GM12878 (cell line): ENCODE measurements around the gene KREMEN2. TPM values are rescaled to one million over a fixed set of nuclear protein-coding genes. Genes with fewer than 3 reads are reported as not detected.

Experiments
- ATAC-seq: fragments of 200-7000 bp; cut with Tn5 transposase; 3 replicates; pipeline ENCODE4 v1.9.1; 2020; ENCODE audit warnings: mild to moderate bottlenecking, moderate library complexity
- BruUV-seq: library from RNA; stranded (reverse); fragments of 400-500 nt; replicated peaks from 2 replicates; lab custom pipeline; 2021; lab: Mats Ljungman, UMichigan
- CTCF ChIA-PET: fragments of 300-600 bp; sonication (Branson Sonifier 250); formaldehyde crosslinking; extraction: SDS; loops from one replicate; lab custom pipeline; 2021; ENCODE audit warnings: inconsistent platforms; lab: Yijun Ruan, JAX
- POLR2A ChIA-PET: fragments of 350-600 bp; formaldehyde crosslinking; extraction: SDS; loops from one replicate; lab custom pipeline; 2021; ENCODE audit warnings: inconsistent platforms; lab: Charles Lee
- RAD21 ChIA-PET: fragments of 300-600 bp; sonication (Branson Sonifier 250); formaldehyde crosslinking; loops from one replicate; lab custom pipeline; 2023; ENCODE audit warnings: antibody characterized with exemption; ENCODE audit not compliant: unreplicated experiment; lab: Charles Lee
- SMC1A ChIA-PET: fragments of 300-600 bp; sonication (Branson Sonifier 250); formaldehyde crosslinking; loops from one replicate; lab custom pipeline; 2023; ENCODE audit not compliant: unreplicated experiment, uncharacterized antibody; lab: Charles Lee
- DNase-seq: peaks from one replicate; pipeline ENCODE4 v3.0.0-alpha.2; 2011; ENCODE audit warnings: low read depth, low spot score
- FAIRE-seq: peaks from 3 replicates; lab custom pipeline; 2011; peaks lifted over from hg19 to GRCh38; lab: Jason Lieb, UNC
- H2AFZ ChIP-seq: 2 replicates; pipeline ENCODE4 v1.6.0; 2011; ENCODE audit warnings: low read depth, low read length, control low read depth; ENCODE audit not compliant: control insufficient read depth
- H3K27ac ChIP-seq: 2 replicates; pipeline ENCODE4 v1.5.1; 2011; ENCODE audit warnings: control low read depth; ENCODE audit not compliant: control insufficient read depth, insufficient read depth
- H3K27me3 ChIP-seq, 2 experiments: replicated peaks in 1 of 2; 2 replicates each; pipeline versions ENCODE4 v1.6.0 to v1.6.1; 2011; ENCODE audit warnings: low read length in 1 of 2; ENCODE audit not compliant: control insufficient read depth in 2 of 2, insufficient read depth in 2 of 2
- H3K36me3 ChIP-seq, 2 experiments: 2 replicates each; pipeline ENCODE4 v1.5.1; 2011; ENCODE audit warnings: low read length in 1 of 2; ENCODE audit not compliant: control insufficient read depth in 2 of 2, insufficient read depth in 2 of 2
- H3K4me1 ChIP-seq: 2 replicates; pipeline ENCODE4 v1.6.1; 2011; ENCODE audit warnings: mild to moderate bottlenecking, low read length, moderate library complexity, mixed read lengths; ENCODE audit not compliant: control insufficient read depth, insufficient read depth
- H3K4me2 ChIP-seq: 2 replicates; pipeline ENCODE4 v1.6.0; 2011; ENCODE audit warnings: control low read depth; ENCODE audit not compliant: control insufficient read depth, insufficient read depth
- H3K4me3 ChIP-seq: fragments of 200-600 bp; sonication (generic); 2 replicates; pipeline ENCODE4 v1.5.1; 2016
- H3K79me2 ChIP-seq: 2 replicates; pipeline ENCODE4 v1.6.0; 2011; ENCODE audit warnings: low read length; ENCODE audit not compliant: control insufficient read depth, insufficient read depth
- H3K9ac ChIP-seq: 2 replicates; pipeline ENCODE4 v1.8.0; 2011; ENCODE audit warnings: low read length, control low read depth, mixed read lengths; ENCODE audit not compliant: control insufficient read depth, insufficient read depth
- H3K9me3 ChIP-seq: replicated peaks from 3 replicates; pipeline ENCODE4 v1.5.1; 2011; ENCODE audit warnings: mild to moderate bottlenecking, low read length; ENCODE audit not compliant: control insufficient read depth, insufficient read depth
- H4K20me1 ChIP-seq: 2 replicates; pipeline ENCODE4 v1.6.0; 2011; ENCODE audit not compliant: control insufficient read depth, insufficient read depth
- CBX3 ChIP-seq: fragments of 200-600 bp; sonication (generic); IDR thresholded peaks from 2 replicates; pipeline ENCODE4 v1.6.1; 2016; ENCODE audit warnings: low read depth, borderline replicate concordance
- HDGF ChIP-seq: fragments of 450-650 bp; IDR thresholded peaks from 2 replicates; pipeline ENCODE4 v1.6.1; 2016; ENCODE audit warnings: antibody characterized with exemption
- IKZF2 ChIP-seq, 2 experiments: fragments of 450-650 bp; IDR thresholded peaks; 2 replicates each; pipeline ENCODE4 v1.6.1; 2017; ENCODE audit warnings: mild to moderate bottlenecking in 2 of 2, moderate library complexity in 2 of 2
- NFYA ChIP-seq: IDR thresholded peaks from 2 replicates; pipeline ENCODE4 v1.6.1; 2011; ENCODE audit warnings: low read depth, mild to moderate bottlenecking, low read length, improper control_type of control experiment, borderline replicate concordance
- NFYB ChIP-seq: IDR thresholded peaks from 2 replicates; pipeline ENCODE4 v1.6.1; 2011; ENCODE audit warnings: low read depth, mild to moderate bottlenecking, low read length, improper control_type of control experiment, moderate library complexity; ENCODE audit not compliant: insufficient read depth
- POLR2AphosphoS2 ChIP-seq: IDR thresholded peaks from 2 replicates; pipeline ENCODE4 v1.6.1; 2011; ENCODE audit warnings: low read depth, mild to moderate bottlenecking, low read length, improper control_type of control experiment, moderate library complexity
- RELA ChIP-seq: fragments of 450-650 bp; IDR thresholded peaks from 2 replicates; pipeline ENCODE4 v1.8.0; 2014; ENCODE audit warnings: borderline replicate concordance; ENCODE audit not compliant: partially characterized antibody
- REST ChIP-seq: IDR thresholded peaks from 2 replicates; pipeline ENCODE4 v1.6.1; 2012; ENCODE audit warnings: mild to moderate bottlenecking, low read depth, low read length
- SMC3 ChIP-seq: IDR thresholded peaks from 2 replicates; pipeline ENCODE4 v1.6.1; 2011; ENCODE audit warnings: low read length, improper control_type of control experiment, borderline replicate concordance
- ZNF207 ChIP-seq: fragments of 450-650 bp; IDR thresholded peaks from 2 replicates; pipeline ENCODE4 v1.6.1; 2014; ENCODE audit warnings: antibody characterized with exemption, mild to moderate bottlenecking, borderline replicate concordance
- WGBS: methylation state at CpG from one replicate; pipeline ENCODE4 v1.1.6; 2016; ENCODE audit warnings: low lambda C conversion rate; ENCODE audit not compliant: insufficient replicate concordance, insufficient coverage; ENCODE audit errors: missing lambda C conversion rate; 5-methylcytosine and 5-hydroxymethylcytosine counted together
- in situ Hi-C: fragments of 300-500 bp; cut with MboI; formaldehyde crosslinking; loops from 9 replicates; pipeline ENCODE4 v1.14.3; 2018; ENCODE audit warnings: mixed read lengths
- intact Hi-C: fragments of 100-400 bp; cut with micrococcal nuclease; formaldehyde crosslinking; loops from one replicate; pipeline ENCODE4 v1.14.2; 2022; ENCODE audit not compliant: unreplicated experiment
- polyA plus RNA-seq, 11 experiments: library from polyadenylated mRNA; depleted of rRNA in 4 of 11; unstranded in 6 of 11; stranded (reverse) in 5 of 11; fragments of >200 nt; fragmentation: Nextera tagmentation in 4 of 11; fragmentation: Illumina TruSeq in 1 of 11; extraction: Ambion mirVana in 4 of 11; extraction: Trizol in 1 of 11; gene quantifications; 1 replicate in 1 of 11; 2 replicates in 10 of 11; pipeline versions ENCODE4 v1.2.1 to v1.2.3, GENCODE V29; 2011 to 2016; ENCODE audit warnings: inconsistent platforms in 2 of 11, missing spikeins in 2 of 11, low read depth in 1 of 11
- total RNA-seq, 4 experiments: library from RNA; depleted of rRNA in 3 of 4; stranded (reverse); fragments of >200 nt in 3 of 4; fragmentation: Illumina TruSeq in 1 of 4; extraction: Trizol in 1 of 4; gene quantifications; 2 replicates each; pipeline versions ENCODE4 v1.2.1 to v1.2.3, GENCODE V29; 2013 to 2021
- TF ChIP-seq, protein P1 (sequence below): IDR thresholded peaks from 2 replicates; pipeline ENCODE4 v1.6.1; 2011; ENCODE audit warnings: borderline replicate concordance, low read depth, mild to moderate bottlenecking, moderate library complexity, low read length; ENCODE audit not compliant: insufficient read depth, poor library complexity, severe bottlenecking
- TF ChIP-seq, protein P2 (sequence below): fragments of 450-650 bp; IDR thresholded peaks from 2 replicates; pipeline ENCODE4 v1.6.1; 2017; ENCODE audit warnings: antibody characterized with exemption, mild to moderate bottlenecking, moderate library complexity
- TF ChIP-seq, protein P3 (sequence below): fragments of 450-650 bp; IDR thresholded peaks from 2 replicates; pipeline ENCODE4 v1.6.1; 2017; ENCODE audit warnings: mild to moderate bottlenecking

Gene KREMEN2
- total and polyA plus RNA-seq, 10 of the 15 experiments (the other 5 are each of a cell fraction or from before 2014, with no cell fraction given) = 0.06 to 3.7 (median 0.83) TPM; not detected in 2

- SMC1A ChIA-PET = no interaction called here
- no peak overlapping the region for H3K9ac ChIP-seq
- ATAC-seq = no peak
- H3K9me3 ChIP-seq = no peaks in the 10 kb centered on the region
- no peak for DNase-seq
- BruUV-seq = no TSS peak
- CTCF ChIA-PET = no interaction called here
- RAD21 ChIA-PET = no interaction called here
- no peak overlapping the region for H3K4me3 ChIP-seq
- POLR2A ChIA-PET = no interaction called here
- H4K20me1 ChIP-seq = no peaks in the 10 kb centered on the region
- WGBS = 89% methylated on average over 21 of the region's 22 CpGs
- H3K4me2 ChIP-seq = no peak overlapping the region
- no peak overlapping the region for H3K27ac ChIP-seq
- peaks cover 0 to 23% of the 10 kb centered on the region in 2 experiments; a peak in 2 of 4 replicates for H3K36me3 ChIP-seq
- in situ Hi-C loops = no loop called here
- no peak for FAIRE-seq
- H2AFZ ChIP-seq = no peak overlapping the region
- intact Hi-C loops = no loop called here
- no peaks in the 10 kb centered on the region for H3K4me1 ChIP-seq
- no peaks in the 10 kb centered on the region for H3K79me2 ChIP-seq
- no peaks in the 10 kb centered on the region for H3K27me3 ChIP-seq
- TF ChIP-seq POLR2AphosphoS2 (no peak), ZNF207 (no peak), NFYB (no peak), IKZF2 (IDR thresholded peaks at IDR 0.05) (no peak), CBX3 (no peak), SMC3 (no peak), HDGF (no peak), RELA (no peak), REST (no peak), NFYA (no peak)
- TF ChIP-seq, protein P1, sequence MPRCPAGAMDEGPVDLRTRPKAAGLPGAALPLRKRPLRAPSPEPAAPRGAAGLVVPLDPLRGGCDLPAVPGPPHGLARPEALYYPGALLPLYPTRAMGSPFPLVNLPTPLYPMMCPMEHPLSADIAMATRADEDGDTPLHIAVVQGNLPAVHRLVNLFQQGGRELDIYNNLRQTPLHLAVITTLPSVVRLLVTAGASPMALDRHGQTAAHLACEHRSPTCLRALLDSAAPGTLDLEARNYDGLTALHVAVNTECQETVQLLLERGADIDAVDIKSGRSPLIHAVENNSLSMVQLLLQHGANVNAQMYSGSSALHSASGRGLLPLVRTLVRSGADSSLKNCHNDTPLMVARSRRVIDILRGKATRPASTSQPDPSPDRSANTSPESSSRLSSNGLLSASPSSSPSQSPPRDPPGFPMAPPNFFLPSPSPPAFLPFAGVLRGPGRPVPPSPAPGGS = no peak
- TF ChIP-seq, protein P2, sequence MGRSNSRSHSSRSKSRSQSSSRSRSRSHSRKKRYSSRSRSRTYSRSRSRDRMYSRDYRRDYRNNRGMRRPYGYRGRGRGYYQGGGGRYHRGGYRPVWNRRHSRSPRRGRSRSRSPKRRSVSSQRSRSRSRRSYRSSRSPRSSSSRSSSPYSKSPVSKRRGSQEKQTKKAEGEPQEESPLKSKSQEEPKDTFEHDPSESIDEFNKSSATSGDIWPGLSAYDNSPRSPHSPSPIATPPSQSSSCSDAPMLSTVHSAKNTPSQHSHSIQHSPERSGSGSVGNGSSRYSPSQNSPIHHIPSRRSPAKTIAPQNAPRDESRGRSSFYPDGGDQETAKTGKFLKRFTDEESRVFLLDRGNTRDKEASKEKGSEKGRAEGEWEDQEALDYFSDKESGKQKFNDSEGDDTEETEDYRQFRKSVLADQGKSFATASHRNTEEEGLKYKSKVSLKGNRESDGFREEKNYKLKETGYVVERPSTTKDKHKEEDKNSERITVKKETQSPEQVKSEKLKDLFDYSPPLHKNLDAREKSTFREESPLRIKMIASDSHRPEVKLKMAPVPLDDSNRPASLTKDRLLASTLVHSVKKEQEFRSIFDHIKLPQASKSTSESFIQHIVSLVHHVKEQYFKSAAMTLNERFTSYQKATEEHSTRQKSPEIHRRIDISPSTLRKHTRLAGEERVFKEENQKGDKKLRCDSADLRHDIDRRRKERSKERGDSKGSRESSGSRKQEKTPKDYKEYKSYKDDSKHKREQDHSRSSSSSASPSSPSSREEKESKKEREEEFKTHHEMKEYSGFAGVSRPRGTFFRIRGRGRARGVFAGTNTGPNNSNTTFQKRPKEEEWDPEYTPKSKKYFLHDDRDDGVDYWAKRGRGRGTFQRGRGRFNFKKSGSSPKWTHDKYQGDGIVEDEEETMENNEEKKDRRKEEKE = no peak
- TF ChIP-seq, protein P3, sequence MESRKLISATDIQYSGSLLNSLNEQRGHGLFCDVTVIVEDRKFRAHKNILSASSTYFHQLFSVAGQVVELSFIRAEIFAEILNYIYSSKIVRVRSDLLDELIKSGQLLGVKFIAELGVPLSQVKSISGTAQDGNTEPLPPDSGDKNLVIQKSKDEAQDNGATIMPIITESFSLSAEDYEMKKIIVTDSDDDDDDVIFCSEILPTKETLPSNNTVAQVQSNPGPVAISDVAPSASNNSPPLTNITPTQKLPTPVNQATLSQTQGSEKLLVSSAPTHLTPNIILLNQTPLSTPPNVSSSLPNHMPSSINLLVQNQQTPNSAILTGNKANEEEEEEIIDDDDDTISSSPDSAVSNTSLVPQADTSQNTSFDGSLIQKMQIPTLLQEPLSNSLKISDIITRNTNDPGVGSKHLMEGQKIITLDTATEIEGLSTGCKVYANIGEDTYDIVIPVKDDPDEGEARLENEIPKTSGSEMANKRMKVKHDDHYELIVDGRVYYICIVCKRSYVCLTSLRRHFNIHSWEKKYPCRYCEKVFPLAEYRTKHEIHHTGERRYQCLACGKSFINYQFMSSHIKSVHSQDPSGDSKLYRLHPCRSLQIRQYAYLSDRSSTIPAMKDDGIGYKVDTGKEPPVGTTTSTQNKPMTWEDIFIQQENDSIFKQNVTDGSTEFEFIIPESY = no peak
These were observed 30.4 kb upstream of the KREMEN2 start for GRCh38 chr16:2933701-2934100.
